IMR-90 (cell line): ENCODE data around the gene PLP1. TPM values are rescaled to one million over a fixed set of nuclear protein-coding genes. Genes with fewer than 3 reads are reported as not detected.
A peak's percentile ranks its signal among the peaks of the same experiment; 100 is the strongest.

ENCODE experiments used
- ATAC-seq: fragments of 200-7000 bp; cut with Tn5 transposase; 2 replicates; pipeline ENCODE4 v1.9.1; 2020; ENCODE audit warnings: low read depth, mild to moderate bottlenecking, moderate library complexity
- BruUV-seq: library from RNA; stranded (reverse); fragments of 400-500 nt; replicated peaks from 2 replicates; lab custom pipeline; 2021; lab: Mats Ljungman, UMichigan
- CTCF ChIA-PET: fragments of 300-600 bp; formaldehyde crosslinking; extraction: SDS; loops from one replicate; lab custom pipeline; 2021; ENCODE audit warnings: antibody characterized with exemption; lab: Yijun Ruan, JAX
- POLR2A ChIA-PET: fragments of 300-600 bp; sonication (Branson Sonifier 250); formaldehyde crosslinking; loops from one replicate; lab custom pipeline; 2022; ENCODE audit warnings: antibody characterized with exemption; ENCODE audit not compliant: unreplicated experiment; lab: Charles Lee
- DNase-seq: peaks from one replicate; pipeline ENCODE4 v3.0.0; 2013
- H2AFZ ChIP-seq: replicated peaks from 2 replicates; pipeline ENCODE3; 2013; ENCODE audit warnings: low read length, mild to moderate bottlenecking; ENCODE audit not compliant: poor library complexity
- H2AK5ac ChIP-seq: 2 replicates; pipeline ENCODE4 v1.6.1; 2013; ENCODE audit warnings: low read depth, low read length, inconsistent platforms
- H2AK9ac ChIP-seq: replicated peaks from 2 replicates; pipeline ENCODE3; 2013; ENCODE audit warnings: mild to moderate bottlenecking, low read depth, low read length, moderate library complexity; ENCODE audit not compliant: poor library complexity
- H2BK120ac ChIP-seq: 2 replicates; pipeline ENCODE4 v1.6.1; 2013; ENCODE audit warnings: low read depth, low read length, inconsistent platforms
- H2BK15ac ChIP-seq: 3 replicates; pipeline ENCODE4 v1.6.1; 2013; ENCODE audit warnings: low read depth, low read length, inconsistent platforms
- H2BK20ac ChIP-seq: 2 replicates; pipeline ENCODE4 v1.6.1; 2013; ENCODE audit warnings: low read depth, mild to moderate bottlenecking, inconsistent platforms, low read length, moderate library complexity
- H2BK5ac ChIP-seq: 2 replicates; pipeline ENCODE4 v1.6.1; 2013; ENCODE audit warnings: mild to moderate bottlenecking, low read depth, low read length, inconsistent platforms; ENCODE audit not compliant: poor library complexity, severe bottlenecking
- H3K14ac ChIP-seq: replicated peaks from 2 replicates; pipeline ENCODE4 v1.6.1; 2013; ENCODE audit warnings: low read depth, low read length, inconsistent platforms
- H3K18ac ChIP-seq: 2 replicates; pipeline ENCODE4 v1.6.1; 2013; ENCODE audit warnings: low read depth, low read length, control low read depth
- H3K23ac ChIP-seq: 2 replicates; pipeline ENCODE4 v1.6.1; 2013; ENCODE audit warnings: low read depth, low read length, inconsistent platforms
- H3K27ac ChIP-seq: 2 replicates; pipeline ENCODE4 v1.5.1; 2013; ENCODE audit warnings: mild to moderate bottlenecking, control low read depth, low read length; ENCODE audit not compliant: insufficient read depth
- H3K27me3 ChIP-seq: 2 replicates; pipeline ENCODE4 v1.6.1; 2013; ENCODE audit warnings: low read length; ENCODE audit not compliant: control insufficient read depth, insufficient read depth
- H3K36me3 ChIP-seq: 2 replicates; pipeline ENCODE4 v1.6.1; 2013; ENCODE audit warnings: low read length, mixed read lengths; ENCODE audit not compliant: control insufficient read depth, insufficient read depth
- H3K4ac ChIP-seq: 2 replicates; pipeline ENCODE4 v1.6.1; 2013; ENCODE audit warnings: low read depth, low read length, inconsistent platforms
- H3K4me1 ChIP-seq: 2 replicates; pipeline ENCODE4 v1.6.1; 2013; ENCODE audit warnings: low read length, mixed read lengths; ENCODE audit not compliant: control insufficient read depth, insufficient read depth
- H3K4me2 ChIP-seq: 2 replicates; pipeline ENCODE4 v1.6.1; 2013; ENCODE audit warnings: low read depth, mild to moderate bottlenecking, control low read depth, low read length, moderate library complexity
- H3K4me3 ChIP-seq: 2 replicates; pipeline ENCODE4 v1.5.1; 2013; ENCODE audit warnings: low read depth, mild to moderate bottlenecking, control low read depth, low read length, moderate library complexity; ENCODE audit not compliant: insufficient read depth
- H3K56ac ChIP-seq: 2 replicates; pipeline ENCODE4 v1.6.1; 2013; ENCODE audit warnings: low read length, inconsistent platforms; ENCODE audit not compliant: insufficient read depth; ENCODE audit errors: extremely low read depth
- H3K79me1 ChIP-seq, 2 experiments: 2 replicates each; pipeline ENCODE4 v1.6.1; 2013; ENCODE audit warnings: low read length in 2 of 2, inconsistent platforms in 1 of 2, low read depth in 1 of 2
- H3K9ac ChIP-seq: 2 replicates; pipeline ENCODE4 v1.6.1; 2013; ENCODE audit warnings: low read depth, low read length, control low read depth
- H3K9me1 ChIP-seq: 2 replicates; pipeline ENCODE4 v1.6.1; 2013; ENCODE audit warnings: low read length, inconsistent platforms; ENCODE audit not compliant: insufficient read depth
- H3K9me3 ChIP-seq: 2 replicates; pipeline ENCODE4 v1.6.1; 2013; ENCODE audit warnings: low read length; ENCODE audit not compliant: control insufficient read depth, insufficient read depth
- H4K20me1 ChIP-seq: 2 replicates; pipeline ENCODE4 v1.6.1; 2013; ENCODE audit warnings: low read length, inconsistent platforms; ENCODE audit not compliant: insufficient read depth
- H4K5ac ChIP-seq: 2 replicates; pipeline ENCODE4 v1.6.1; 2013; ENCODE audit warnings: mild to moderate bottlenecking, low read depth, low read length, control low read depth
- H4K8ac ChIP-seq, 2 experiments: 2 replicates each; pipeline ENCODE4 v1.6.1; 2013; ENCODE audit warnings: low read depth in 2 of 2, low read length in 2 of 2, control low read depth in 1 of 2, inconsistent platforms in 1 of 2
- H4K91ac ChIP-seq: 2 replicates; pipeline ENCODE4 v1.6.1; 2013; ENCODE audit warnings: low read depth, low read length, inconsistent platforms; ENCODE audit not compliant: insufficient read depth
- CEBPB ChIP-seq: IDR thresholded peaks from 2 replicates; pipeline ENCODE4 v1.6.1; 2012; ENCODE audit warnings: low read depth, low read length, improper control_type of control experiment
- FOS ChIP-seq: fragments of 150-350 bp; IDR thresholded peaks from 2 replicates; pipeline ENCODE4 v1.6.1; 2016; ENCODE audit warnings: low read depth, low read length
- MAFK ChIP-seq: IDR thresholded peaks from 2 replicates; pipeline ENCODE4 v1.6.1; 2012; ENCODE audit warnings: low read depth, low read length, improper control_type of control experiment
- MAZ ChIP-seq: IDR thresholded peaks from 2 replicates; pipeline ENCODE4 v1.6.1; 2012; ENCODE audit warnings: low read depth, mild to moderate bottlenecking, low read length, improper control_type of control experiment, moderate library complexity, borderline replicate concordance
- NFE2L2 ChIP-seq: fragments of 150-350 bp; IDR thresholded peaks from 2 replicates; pipeline ENCODE4 v1.6.1; 2016; ENCODE audit warnings: low read depth, mild to moderate bottlenecking, low read length
- RAD21 ChIP-seq: IDR thresholded peaks from 2 replicates; pipeline ENCODE4 v1.6.1; 2012; ENCODE audit warnings: low read length, improper control_type of control experiment
- RCOR1 ChIP-seq: IDR thresholded peaks from 2 replicates; pipeline ENCODE4 v1.6.1; 2012; ENCODE audit warnings: mild to moderate bottlenecking, low read length, improper control_type of control experiment; ENCODE audit not compliant: insufficient replicate concordance
- SMC3 ChIP-seq: fragments of 150-350 bp; IDR thresholded peaks from 2 replicates; pipeline ENCODE4 v1.6.1; 2016; ENCODE audit warnings: low read depth, mild to moderate bottlenecking, antibody characterized with exemption, low read length, moderate library complexity
- WGBS, 2 experiments: methylation state at CpG; one replicate each; pipeline versions ENCODE4 v1.1.5 to v1.1.7; 2013; ENCODE audit warnings: missing lambda C conversion rate in 2 of 2; ENCODE audit not compliant: insufficient read length in 1 of 2; ENCODE audit errors: extremely low coverage in 2 of 2; 5-methylcytosine and 5-hydroxymethylcytosine counted together
- dilution Hi-C: fragments of 300-500 bp; cut with HindIII; formaldehyde crosslinking; loops from one replicate; pipeline ENCODE4 v1.14.3; 2018; ENCODE audit warnings: low sequenced_read_pairs; ENCODE audit not compliant: unreplicated experiment
- in situ Hi-C: fragments of 300-500 bp; cut with MboI; formaldehyde crosslinking; loops from 3 replicates; pipeline ENCODE4 v1.14.3; 2019; ENCODE audit warnings: low sequenced_read_pairs, inconsistent platforms, mixed read lengths
- intact Hi-C: fragments of 100-400 bp; cut with micrococcal nuclease; formaldehyde crosslinking; loops from 2 replicates; pipeline ENCODE4 v1.10.0; 2022
- polyA plus RNA-seq, 3 experiments: library from polyadenylated mRNA; depleted of rRNA; stranded (reverse); fragments of >200 nt; gene quantifications; 2 replicates each; pipeline ENCODE4 v1.2.3, GENCODE V29; 2012; ENCODE audit warnings: low replicate concordance in 1 of 3
- total RNA-seq: library from RNA; depleted of rRNA; stranded (reverse); fragments of >200 nt; gene quantifications from 2 replicates; pipeline ENCODE4 v1.2.3, GENCODE V29; 2012
- TF ChIP-seq, protein P1 (sequence below): conservative IDR thresholded peaks from 2 replicates; pipeline ENCODE4 v1.5.1; 2012; ENCODE audit warnings: mild to moderate bottlenecking, low read depth, low read length, improper control_type of control experiment

The PLP1 gene
- total and polyA plus RNA-seq, 2 of the 4 experiments (the other 2 are of a cell fraction) = 0.18 to 0.62 TPM

DNA sequence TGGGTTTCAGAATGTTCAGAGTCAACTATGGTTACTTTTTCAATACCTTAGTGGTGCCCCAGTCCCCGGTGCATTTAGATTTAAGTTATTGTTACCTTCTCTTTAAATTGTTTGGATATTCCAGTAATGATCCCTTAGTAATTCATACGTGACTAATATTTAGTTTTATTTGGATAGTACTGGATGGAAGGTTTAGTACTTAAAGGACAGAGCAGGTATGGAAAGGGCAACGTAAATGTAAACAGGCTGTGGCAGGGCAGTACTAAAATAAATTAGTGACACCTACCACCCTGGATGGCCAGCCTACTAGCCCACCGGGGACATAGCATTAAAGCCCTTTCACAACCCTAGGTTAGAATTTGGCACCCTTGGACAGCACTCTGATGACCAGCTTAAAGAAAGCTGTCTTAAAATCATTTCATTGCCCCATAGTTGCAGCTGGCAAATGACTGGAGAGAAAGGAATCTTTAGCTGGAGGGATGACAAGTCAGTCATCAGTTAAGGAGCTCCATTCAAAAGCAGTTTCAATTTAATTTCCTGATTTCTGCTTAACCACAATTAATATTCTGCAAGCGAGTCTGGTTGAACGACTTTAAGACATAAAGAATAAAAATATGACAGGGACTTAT lies 16.4 kb downstream of the PLP1 start:
- no peak overlapping the region for H3K18ac ChIP-seq
- TF ChIP-seq RCOR1 (no peak), RAD21 (no peak), FOS (peak; percentile 6; the same call in 1 of the 2 replicates), MAZ (no peak), MAFK (no peak), NFE2L2 (no peak), CEBPB (peak; percentile 85), SMC3 (no peak)
- TF ChIP-seq, protein P1, sequence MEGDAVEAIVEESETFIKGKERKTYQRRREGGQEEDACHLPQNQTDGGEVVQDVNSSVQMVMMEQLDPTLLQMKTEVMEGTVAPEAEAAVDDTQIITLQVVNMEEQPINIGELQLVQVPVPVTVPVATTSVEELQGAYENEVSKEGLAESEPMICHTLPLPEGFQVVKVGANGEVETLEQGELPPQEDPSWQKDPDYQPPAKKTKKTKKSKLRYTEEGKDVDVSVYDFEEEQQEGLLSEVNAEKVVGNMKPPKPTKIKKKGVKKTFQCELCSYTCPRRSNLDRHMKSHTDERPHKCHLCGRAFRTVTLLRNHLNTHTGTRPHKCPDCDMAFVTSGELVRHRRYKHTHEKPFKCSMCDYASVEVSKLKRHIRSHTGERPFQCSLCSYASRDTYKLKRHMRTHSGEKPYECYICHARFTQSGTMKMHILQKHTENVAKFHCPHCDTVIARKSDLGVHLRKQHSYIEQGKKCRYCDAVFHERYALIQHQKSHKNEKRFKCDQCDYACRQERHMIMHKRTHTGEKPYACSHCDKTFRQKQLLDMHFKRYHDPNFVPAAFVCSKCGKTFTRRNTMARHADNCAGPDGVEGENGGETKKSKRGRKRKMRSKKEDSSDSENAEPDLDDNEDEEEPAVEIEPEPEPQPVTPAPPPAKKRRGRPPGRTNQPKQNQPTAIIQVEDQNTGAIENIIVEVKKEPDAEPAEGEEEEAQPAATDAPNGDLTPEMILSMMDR = no peak
- ChIA-PET POLR2A (interaction anchor here (0.7 kb wide), 1 partner anchor 106 kb away, joined by 3 read pairs; no protein-coding TSS in a partner anchor), CTCF (interaction anchor here (1.0 kb wide), 1 partner anchor 20 kb away, joined by 4 read pairs; no protein-coding TSS in a partner anchor)
- peak; percentile 65 for ATAC-seq
- peak; percentile 80 for DNase-seq
- H2AK5ac ChIP-seq = 0 out of 2 replicates have a peak overlapping the region, but pooled peaks have one; percentile 15
- H2AFZ ChIP-seq = no peak overlapping the region
- peaks cover 14% of the 10 kb centered on the region for H3K27me3 ChIP-seq
- H3K4me2 ChIP-seq = peak overlapping the region; percentile 69
- H3K23ac ChIP-seq = peak overlapping the region; percentile 2; the same call in 1 of the 2 replicates
- H3K9me1 ChIP-seq = 0 out of 2 replicates have a peak, but pooled peaks cover 3% of the 10 kb centered on the region
- H3K9me3 ChIP-seq = no peaks in the 10 kb centered on the region
- H4K8ac ChIP-seq = 0 out of 4 replicates have a peak overlapping the region, but pooled peaks of 1 of the 2 experiments have one; percentile 52
- dilution Hi-C loops (no loop called here), intact Hi-C loops (no loop called here), in situ Hi-C loops (no loop called here)
- H3K14ac ChIP-seq = no peak overlapping the region
- H2BK120ac ChIP-seq = 0 out of 2 replicates have a peak overlapping the region, but pooled peaks have one; percentile 44
- H3K9ac ChIP-seq = no peak overlapping the region
- H3K27ac ChIP-seq = no peak overlapping the region
- no peak overlapping the region for H3K56ac ChIP-seq
- no peak overlapping the region; the same call in 1 of the 2 replicates for H4K91ac ChIP-seq
- peaks cover 9% of the 10 kb centered on the region; the same call in 1 of the 2 replicates for H3K4me1 ChIP-seq
- no peak overlapping the region for H2BK20ac ChIP-seq
- H4K5ac ChIP-seq = no peak overlapping the region
- no CpG with 5 or more reads among the region's 6 CpGs for WGBS, 2 experiments
- peak overlapping the region; percentile 26 for H3K4me3 ChIP-seq
- H4K20me1 ChIP-seq = no peaks in the 10 kb centered on the region
- H3K79me1 ChIP-seq = no peaks in the 10 kb centered on the region
- BruUV-seq = no TSS peak
- H2BK15ac ChIP-seq = no peak overlapping the region
- H3K36me3 ChIP-seq = no peaks in the 10 kb centered on the region
- H2AK9ac ChIP-seq = no peak overlapping the region
- no peak overlapping the region for H2BK5ac ChIP-seq
- H3K4ac ChIP-seq = no peak overlapping the region; the same call in 1 of the 2 replicates
